Left forelimb (tissue), 1 donor: ENCODE measurements around the gene ACP7.
"Not testable (repeated sequence)": the region's sequence is repeated elsewhere in the genome, so short reads cannot be mapped to it uniquely, and the experiment has no call there.

ENCODE experiments used
- DNase-seq: peaks from one replicate; pipeline ENCODE4 v3.0.0-alpha.2; 2018; ENCODE audit warnings: low spot score

ACP7 gene

DNA sequence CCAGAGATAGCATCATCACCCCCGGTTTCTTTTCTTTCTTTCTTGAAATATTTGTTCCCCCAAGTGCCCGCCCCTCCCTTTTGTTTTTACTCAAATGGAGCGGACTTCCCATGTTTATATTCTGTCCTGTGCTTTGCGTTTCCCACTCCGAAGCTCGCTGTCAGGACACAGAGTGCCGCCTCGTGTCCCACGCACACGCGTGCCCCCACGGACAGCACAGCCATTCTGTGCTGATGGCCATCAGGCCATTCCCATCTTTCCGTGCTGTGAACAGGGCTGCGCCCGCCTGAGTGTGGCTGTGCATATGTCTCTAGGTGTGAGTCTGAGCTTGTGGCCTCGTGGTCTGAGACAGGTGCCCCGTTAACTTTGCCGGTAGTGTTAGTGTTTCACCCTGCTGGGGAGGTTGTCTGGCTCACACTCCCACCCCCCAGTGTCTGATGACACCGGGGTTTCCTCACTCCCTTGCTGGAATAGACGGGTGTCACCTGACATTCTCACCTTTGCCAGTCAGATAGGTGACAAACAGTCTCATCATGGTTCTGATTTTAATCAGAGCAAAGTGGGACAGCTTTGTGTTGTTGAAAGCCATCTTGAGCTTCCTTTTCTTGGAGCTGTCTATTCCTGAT lies 48.3 kb downstream of the ACP7 start:
- DNase-seq: no peak

DNA sequence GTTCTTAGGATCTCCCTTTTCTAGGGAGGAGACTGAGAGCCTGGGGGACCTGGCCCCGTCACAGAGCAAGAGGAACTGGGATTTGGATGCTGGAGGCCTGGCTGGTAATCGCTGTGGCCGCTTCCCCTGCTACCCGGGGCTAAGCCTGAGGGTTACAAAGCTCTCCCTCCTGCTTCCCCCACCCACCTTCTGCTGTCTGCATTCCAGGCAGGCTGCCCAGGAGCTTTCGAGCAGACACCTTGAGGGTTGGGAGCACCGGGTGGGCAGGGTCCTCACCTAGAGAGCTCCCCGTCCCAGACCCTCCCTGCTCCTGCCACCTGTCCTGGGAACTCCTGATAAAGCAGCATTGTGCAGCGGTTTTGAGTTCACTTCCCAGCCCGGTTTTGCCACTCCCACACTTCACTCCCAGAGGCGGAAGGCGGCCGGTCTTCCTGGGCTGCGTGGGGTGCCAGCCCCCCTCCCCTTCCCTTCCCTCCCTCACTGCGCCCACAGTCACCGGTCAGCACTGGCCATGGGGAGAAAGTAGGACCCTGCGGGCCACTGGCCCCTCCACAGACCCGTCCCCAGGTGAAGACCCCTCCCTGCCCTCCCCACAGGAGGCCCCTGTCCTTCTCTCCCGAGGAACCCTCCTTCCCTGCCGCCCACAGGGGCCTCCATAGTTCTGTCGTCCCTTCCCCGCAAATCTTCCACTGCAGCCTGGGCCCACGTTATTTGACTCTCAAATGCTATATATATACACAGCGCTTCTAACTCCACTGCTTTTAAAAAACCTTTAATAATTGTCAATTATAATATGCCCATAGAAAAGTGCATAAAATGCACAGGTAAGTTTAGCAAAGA lies 49.5 kb downstream of the ACP7 start:
- no peak for DNase-seq

DNA sequence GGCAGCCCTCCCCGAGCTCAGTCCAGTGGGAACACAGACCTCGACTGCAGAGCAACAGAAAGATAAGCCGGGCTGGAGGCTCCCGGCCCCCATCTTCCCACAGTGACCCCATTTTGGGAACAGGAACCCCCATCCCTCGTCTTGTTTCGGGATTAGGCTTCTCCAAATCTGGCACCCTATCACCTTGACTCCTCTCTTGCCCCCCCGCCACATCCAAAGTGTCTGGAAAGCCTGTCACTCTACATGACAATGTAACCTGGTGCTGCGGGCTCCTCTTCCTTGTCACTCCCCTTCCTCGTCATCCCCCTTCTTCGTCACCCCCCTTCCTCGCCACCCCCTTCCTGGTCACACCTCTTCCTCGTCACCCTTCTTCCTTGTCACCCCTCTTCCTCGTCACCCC lies 51.5 kb downstream of the ACP7 start:
- DNase-seq: no peak

DNA sequence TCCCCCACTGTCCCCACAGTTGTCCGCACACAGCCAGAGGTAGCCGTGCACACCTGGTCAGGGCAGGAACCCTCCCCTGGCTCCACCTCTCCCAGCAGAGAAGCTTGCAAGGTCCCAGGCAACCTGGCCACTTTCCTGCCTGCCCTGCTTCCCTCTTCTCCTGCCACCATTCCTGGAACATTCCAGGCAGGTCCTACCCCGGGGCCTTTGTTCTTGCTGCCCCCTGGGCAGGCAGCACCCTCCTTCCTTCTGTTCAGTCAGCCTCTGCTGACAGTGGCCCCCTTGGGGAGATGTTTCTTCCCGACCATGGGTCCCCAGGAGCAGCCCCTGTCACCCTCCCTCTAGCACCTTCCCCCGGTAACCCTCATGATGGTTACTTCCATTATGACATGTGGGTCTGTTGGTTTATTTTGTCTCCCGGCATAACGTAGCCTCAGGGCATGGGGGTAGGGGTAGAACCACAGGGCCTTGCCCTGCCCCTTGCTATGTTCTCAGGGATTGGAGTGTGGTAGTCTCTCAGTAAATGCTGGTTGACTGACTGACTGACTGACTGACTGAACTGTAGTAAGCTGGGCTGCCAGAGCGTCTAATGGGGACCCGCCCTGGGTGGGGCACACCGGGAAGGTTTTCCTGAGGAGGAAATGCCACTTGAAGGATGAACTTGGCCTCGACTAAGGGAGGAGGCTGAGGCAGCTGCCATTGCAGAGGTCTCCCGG lies 52.2 kb downstream of the ACP7 start:
- DNase-seq: no peak

DNA sequence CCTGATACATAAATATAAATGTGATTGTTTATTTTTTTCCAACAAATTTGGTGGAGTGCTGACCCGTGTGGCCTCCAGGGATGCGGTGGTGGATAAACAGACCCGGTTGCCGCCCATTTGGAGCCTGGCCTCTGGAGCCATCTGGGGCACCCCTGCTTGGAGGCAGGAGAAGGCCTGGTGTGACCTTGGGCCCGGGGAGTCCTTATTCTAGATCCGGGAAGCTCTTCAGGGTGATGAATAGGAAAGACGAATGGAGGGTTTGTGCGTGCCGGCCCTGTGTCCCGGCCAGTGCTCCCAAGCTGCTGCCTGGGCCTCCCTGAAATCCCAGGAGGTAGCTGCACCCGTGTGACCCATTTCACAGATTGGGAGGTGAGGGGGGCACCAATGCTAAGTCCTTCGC lies 53.0 kb downstream of the ACP7 start:
- no peak for DNase-seq

DNA sequence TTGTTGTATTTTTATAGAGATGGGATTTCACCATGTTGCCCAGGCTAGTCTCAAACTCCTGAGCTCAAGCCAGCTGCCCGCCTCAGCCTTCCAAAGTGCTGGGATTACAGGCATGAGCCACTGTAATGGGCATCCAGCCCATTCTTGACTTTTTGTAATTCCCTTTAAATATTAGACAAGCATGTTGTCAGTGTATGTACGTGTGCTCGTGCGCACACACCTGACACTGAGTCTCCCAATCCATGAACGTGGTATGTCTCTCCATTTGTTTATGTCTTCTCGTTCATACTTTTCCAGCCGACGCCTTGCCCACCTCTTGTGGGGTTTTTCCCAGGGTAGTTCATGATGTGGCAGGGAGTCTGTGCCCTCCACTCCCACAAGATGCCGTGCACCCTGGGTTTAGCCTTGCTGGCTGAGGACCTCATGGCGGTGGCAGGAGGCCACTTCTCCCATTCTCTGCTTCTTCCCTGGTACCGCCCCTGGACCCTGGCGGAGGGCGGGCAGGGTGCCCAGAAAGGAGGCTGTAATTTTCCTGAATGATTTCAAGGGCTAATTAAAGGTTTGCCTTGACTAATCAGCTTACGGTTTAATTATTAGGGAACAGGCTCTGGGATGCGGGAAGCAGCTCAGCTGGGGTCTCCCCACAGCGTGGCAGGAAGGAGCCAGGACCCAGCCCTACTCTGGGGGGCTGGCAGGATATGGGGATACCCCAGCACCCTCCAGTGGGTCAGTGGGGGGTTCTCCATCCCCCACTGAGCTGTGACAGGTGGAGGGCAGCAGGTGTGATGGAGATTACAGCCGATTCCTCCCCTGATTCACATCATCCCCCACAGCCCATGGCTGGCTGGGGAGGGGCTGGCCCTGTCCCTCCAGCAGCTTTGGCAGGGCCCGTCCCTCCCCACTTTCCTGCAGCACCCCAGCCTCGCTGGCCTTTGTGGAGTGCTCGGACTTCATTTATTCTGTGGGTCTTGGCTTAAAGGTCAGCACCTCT lies 54.3 kb downstream of the ACP7 start:
- no peak for DNase-seq

DNA sequence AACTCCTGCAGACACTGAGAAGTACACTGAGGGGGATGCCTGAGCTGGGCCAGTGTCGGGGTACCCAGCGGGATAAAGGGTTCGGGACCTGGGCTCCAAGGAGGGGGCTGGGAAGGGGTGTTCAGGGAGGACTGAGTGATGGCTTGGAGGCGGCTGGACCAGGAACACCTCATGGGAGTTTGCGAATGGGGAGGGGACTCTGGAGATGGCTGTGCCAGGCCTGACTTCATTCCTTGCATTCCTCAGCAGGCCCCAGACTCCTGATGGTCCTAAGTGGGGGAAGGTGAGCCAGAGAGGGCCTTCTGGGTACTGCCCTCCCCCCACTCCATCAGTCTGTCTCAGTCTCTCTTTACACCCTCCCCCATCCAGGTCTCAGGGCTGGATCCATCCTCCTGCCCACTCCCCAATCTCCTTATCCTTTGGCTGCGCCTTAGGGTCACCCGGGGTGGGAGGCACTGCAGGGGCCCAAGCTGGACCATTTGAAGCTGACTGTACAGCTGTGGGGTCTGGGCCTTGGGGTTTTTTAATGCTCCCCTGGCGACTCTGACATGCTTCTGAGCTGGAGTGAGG lies 55.2 kb downstream of the ACP7 start:
- DNase-seq: no peak

DNA sequence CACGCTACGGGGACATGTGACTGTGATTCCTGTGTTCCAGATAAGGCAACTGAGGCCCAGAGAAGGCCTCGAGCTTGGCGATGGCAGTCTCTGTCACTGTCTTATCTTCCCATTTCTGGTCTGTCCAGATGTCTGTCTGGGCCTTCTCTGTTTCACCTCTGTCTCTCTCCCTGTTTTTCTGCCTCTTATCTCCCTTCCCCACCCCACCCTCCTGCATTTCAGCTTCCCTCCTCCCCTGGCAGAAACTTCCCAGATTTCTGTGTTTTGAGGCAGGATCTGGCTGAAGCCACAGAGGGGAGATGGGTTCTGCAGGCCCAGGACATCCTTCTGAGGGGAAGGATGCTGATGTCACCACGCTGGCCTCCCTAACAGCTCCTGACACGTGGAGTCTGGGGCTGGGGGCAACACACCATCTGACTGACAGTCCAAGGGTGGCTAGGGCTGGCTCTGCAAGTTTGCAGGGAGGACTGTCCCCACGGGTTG lies 55.8 kb downstream of the ACP7 start:
- no peak for DNase-seq

DNA sequence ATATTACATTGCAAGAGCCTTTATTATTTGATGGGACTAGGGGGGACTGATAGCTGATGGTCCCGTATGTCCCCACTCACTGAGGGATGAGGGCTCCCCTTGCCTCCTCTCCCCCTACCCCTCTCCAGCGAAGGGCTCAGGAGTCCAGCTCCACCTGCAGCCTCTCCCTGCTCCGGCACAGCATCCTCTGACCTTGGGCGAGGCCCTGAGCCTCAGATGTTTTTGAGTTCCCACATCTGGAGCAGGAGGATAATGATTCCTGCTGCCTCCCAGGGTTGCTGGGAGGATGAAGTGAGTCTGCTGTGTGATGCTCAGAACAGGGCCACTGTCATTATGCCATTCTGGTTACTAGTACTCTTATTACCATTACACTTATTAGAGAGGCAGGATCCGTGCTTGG lies 56.4 kb downstream of the ACP7 start:
- DNase-seq: no peak

DNA sequence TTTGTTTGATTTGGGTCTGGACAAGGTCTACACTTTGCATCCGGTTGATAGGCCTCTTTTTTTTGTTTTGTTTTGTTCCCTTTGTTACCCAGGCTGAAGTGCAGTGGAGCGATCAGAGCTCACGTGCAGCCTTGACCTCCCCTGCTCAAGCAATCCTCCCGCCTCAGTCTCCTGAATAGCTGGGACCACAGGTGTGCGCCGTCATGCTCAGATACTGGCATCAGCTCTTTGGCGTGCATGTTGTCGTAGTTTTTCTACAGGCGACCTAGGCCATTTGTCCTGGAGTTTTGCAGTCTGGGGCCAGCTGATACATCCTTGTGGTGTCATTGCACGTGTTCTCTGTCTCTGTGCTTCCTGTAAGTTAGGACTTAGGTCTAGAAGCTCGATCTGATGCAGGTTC lies 57.8 kb downstream of the ACP7 start:
- no peak for DNase-seq

DNA sequence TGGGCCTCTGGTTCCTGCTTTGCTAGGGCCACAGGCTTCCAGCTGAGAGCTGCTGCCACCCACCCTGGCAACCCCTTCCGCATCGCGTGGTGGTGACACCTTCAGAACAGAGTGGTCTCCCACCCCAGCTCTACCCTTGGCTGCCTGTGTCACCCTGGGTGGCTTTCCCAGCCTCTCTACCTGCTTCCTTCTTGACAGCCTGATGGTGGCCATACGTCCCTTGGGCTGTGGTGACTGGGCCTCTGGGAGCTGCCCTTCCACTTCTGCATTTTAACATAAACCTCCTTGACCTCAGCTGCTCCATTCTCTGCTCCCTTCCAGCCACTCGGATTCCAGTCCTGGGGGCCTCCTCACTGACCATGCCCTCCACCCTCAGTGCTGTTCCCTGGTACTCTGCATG lies 58.5 kb downstream of the ACP7 start:
- DNase-seq: no peak

DNA sequence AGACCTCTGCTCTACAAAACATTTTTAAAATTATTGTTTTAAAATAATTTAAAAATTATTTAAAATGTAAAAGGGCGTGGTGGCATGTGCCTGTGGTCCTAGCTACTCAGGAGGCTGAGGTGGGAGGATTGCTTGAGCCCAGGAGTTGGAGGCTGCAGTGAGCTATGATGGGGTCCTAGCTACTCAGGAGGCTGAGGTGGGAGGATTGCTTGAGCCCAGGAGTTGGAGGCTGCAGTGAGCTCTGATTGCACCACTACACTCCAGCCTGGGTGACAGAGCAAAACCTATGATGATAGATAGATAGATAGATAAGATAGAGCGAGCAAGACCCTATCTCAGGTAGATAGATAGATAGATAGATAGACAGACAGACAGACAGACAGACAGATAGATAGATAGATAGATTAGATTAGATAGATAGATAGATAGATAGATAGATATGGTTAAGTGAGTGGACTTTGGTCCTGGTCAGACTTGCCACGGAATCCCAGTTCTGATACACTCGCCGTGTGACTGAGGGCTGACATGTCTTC lies 59.7 kb downstream of the ACP7 start:
- not testable (repeated sequence) for DNase-seq

DNA sequence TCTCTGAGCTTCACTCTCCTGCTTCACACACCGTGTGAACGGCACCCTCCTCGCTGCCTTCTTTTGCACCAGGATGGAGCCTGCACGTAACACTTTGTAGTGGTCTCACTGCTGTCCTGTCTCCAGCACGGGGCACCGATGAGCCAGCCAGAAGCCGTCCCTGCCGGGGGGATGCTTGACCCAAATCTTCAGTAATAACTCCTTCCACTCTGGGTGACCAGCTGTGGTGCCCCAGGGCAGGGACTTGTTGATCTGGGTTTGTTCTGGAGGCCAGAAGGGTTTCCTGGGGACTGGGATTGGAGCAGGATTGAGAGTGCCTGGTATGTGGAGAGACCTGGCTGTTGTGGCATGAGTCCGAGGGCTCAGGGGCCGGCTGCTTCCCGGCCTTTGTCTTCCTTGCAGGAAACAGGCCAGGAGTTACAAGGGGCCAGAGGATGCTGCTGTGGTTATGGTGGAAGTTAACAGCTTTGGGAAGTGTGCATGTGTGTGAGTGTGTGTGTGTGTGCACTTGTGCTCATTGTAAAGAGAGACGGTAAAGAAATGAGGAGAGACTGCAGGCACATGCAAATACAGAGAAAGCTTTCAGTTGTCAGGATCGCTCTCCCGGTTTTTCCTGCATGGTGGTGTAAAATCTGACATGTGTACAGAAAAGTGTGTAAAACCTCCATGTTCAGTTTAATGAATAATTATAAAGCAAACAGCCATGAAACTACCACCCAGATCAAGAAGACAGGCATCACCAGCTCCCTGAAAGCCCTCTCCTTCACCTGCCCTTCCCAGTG lies 60.3 kb downstream of the ACP7 start:
- DNase-seq: no peak

DNA sequence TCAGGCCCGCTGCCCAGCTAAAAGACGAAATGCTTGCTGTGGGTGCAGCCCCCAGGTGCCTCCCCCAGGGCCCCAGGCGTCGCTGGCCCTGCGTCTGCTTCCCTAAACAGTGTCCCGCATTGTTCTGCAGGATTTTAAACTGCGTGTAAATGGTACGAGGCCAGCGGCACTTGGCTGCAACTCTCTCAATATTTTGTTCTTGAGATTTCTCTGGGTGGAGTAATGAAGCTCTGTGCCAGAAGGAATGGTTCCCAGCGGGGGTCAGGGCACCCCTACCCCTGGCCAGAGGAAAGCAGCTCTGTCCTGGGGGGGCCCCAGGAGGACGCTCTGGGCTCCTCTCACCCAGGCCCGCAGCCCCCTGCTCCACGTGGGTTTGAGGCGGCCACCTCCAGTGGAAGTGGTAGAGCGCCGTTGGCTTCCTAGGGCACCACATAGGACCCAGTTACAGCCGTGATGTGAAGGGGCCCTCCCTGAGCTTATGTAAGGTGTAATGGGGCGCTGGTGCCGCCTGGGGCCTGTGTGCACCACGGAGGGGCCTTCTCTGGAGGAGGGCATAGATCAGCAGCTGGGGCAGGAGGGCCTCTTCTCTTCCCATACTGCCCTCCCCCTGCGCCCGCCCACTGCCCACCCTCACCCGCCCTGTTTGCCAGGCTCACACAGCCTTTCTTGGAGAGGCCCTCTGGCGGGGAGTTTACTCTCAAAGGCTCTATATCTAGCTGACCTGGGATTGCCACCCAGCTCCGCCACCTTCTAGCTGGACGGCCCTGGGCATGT lies 61.2 kb downstream of the ACP7 start:
- DNase-seq: no peak

DNA sequence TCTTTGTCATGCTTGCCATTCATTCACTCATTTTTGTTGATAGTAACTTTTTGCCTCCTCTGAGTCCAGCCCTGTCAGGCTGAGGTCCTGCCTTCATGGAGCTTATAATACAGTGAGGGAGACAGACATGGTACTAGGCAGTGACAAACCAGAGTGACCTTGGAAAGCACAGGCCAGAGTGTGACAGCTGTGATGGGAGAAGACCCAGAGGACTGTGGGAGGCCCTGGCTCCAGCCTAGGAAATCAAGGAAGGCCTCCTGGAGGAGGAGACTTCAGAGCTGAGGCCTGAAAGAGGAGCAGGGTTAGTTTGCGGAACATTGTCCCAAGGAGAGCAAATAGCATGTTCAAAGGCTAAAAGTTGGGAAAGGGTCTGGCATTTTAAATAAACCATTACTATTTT lies 61.9 kb downstream of the ACP7 start:
- no peak for DNase-seq

DNA sequence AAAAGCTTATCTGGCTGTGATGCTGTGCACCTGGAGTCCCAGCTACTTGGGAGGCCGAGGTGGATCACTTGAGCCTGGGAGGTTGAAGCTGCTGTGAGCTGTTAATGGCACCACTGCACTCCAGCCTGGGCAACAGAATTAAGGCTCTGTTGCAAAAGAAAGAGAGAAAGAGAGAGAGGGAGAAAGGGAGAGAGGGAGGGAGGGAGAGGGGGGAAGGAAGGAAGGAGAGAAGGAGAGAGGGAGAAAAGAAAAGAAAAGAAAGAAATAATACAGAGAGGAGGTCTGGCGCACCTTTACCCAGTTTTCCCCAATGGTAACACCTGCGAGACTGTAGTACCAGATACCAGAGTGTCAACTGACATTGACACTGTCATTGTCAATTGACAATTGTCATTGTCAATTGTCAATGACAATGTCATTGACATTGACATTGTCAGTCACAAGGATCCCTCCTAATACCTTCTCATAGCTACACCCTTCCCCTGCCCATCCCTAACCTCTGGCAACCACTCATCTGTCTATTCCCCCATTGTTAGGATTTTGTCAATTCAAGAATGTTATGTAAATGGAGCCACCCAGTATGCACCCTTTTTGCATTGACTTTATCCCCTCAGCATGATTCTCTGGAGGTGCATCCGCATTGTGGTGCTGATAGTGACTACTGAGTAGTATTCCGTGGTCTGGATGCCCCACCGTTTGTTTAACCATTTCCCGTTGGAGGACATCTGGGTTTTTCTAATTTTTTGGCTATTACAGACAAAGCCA lies 62.7 kb downstream of the ACP7 start:
- no peak for DNase-seq

DNA sequence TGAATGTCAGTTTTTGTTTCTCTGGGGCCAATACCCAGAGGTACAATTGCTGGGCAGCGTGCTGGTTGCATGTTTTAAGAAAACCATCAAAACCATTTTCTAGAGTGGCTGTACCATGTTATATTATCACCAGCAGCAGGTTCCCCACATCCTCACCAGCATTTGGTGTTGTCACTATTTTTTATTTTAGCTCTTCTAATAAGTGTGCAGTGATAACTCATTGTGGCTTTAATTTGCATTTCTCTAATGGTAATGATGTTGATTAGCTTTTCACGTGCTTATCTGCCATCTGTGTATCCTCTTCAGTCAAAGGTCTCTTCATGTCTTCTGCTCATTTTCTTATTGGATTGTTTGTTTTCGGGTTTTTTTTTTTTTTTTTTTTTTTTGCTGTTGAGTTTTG lies 63.3 kb downstream of the ACP7 start:
- no peak for DNase-seq

DNA sequence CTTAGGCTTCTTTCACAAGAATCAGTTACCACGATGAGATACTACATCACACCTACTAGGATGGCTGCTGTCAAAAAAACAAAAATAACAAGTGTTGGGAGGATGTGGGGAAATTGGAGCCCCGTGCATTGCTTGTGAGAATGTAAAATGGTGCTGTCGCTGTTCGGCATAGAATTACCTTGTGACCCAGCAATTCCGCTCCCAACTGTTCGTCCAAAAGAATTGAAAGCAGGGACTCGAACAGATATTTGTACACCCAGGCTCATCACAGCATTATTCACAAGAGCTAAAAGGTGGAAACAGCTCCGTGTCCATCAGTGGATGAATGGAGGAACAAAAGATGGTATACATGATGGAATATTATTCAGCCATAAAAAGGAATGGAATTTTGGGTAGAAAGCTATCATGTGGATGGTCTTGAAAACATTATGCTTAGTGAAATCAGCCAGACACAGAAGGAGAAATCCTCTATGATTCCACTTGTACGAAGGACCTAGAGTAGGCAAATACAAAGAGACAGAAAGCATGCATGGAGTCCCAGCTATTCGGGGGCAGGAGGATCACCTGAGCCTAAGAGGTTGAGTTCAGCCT lies 64.9 kb downstream of the ACP7 start:
- no peak for DNase-seq
